Smooth muscle cell (in vitro differentiated cells): ENCODE results near the gene DPP6. TPM values are rescaled to one million over a fixed set of nuclear protein-coding genes. Genes with fewer than 3 reads are reported as not detected.

Experiments
- DNase-seq: peaks from one replicate; lab custom pipeline; 2025; ENCODE audit not compliant: unreplicated experiment; lab: John Stamatoyannopoulos, UW
- H2AFZ ChIP-seq: fragments of 200-600 bp; sonication (generic); 2 replicates; pipeline ENCODE4 v1.6.0; 2016; ENCODE audit warnings: antibody characterized with exemption, low read depth, mild to moderate bottlenecking
- H3F3A ChIP-seq: fragments of 200-600 bp; sonication (generic); 2 replicates; pipeline ENCODE4 v1.6.0; 2017; ENCODE audit warnings: antibody characterized with exemption, low read depth
- H3K27ac ChIP-seq: fragments of 200-600 bp; sonication (generic); 2 replicates; pipeline ENCODE4 v1.5.1; 2016; ENCODE audit warnings: low read depth, mild to moderate bottlenecking
- H3K27me3 ChIP-seq: fragments of 200-600 bp; sonication (generic); 2 replicates; pipeline ENCODE4 v1.6.1; 2016; ENCODE audit warnings: low read depth, mild to moderate bottlenecking
- H3K36me3 ChIP-seq: fragments of 200-600 bp; sonication (generic); 2 replicates; pipeline ENCODE4 v1.5.1; 2016; ENCODE audit warnings: low read depth
- H3K4me1 ChIP-seq: fragments of 200-600 bp; sonication (generic); 2 replicates; pipeline ENCODE4 v1.5.1; 2016; ENCODE audit warnings: low read depth
- H3K4me2 ChIP-seq: fragments of 200-600 bp; sonication (generic); 2 replicates; pipeline ENCODE4 v1.6.0; 2016; ENCODE audit warnings: mild to moderate bottlenecking
- H3K4me3 ChIP-seq: fragments of 200-600 bp; sonication (generic); 2 replicates; pipeline ENCODE4 v1.5.1; 2016; ENCODE audit warnings: mild to moderate bottlenecking
- H3K79me2 ChIP-seq: fragments of 200-600 bp; sonication (generic); 2 replicates; pipeline ENCODE4 v1.6.0; 2016; ENCODE audit warnings: low read depth, mild to moderate bottlenecking
- H3K9ac ChIP-seq: fragments of 200-600 bp; sonication (generic); 2 replicates; pipeline ENCODE4 v1.6.0; 2016; ENCODE audit warnings: low read depth
- H3K9me3 ChIP-seq: fragments of 200-600 bp; sonication (generic); replicated peaks from 2 replicates; pipeline ENCODE4 v1.5.1; 2016; ENCODE audit warnings: low read depth
- H4K20me1 ChIP-seq: fragments of 200-600 bp; sonication (generic); 2 replicates; pipeline ENCODE4 v1.6.0; 2016; ENCODE audit warnings: low read depth
- WGBS: methylation state at CpG from one replicate; pipeline ENCODE4 v1.1.7; 2016; ENCODE audit warnings: low lambda C conversion rate; 5-methylcytosine and 5-hydroxymethylcytosine counted together
- polyA plus RNA-seq: library from polyadenylated mRNA; unstranded; fragments of >200 nt; fragmentation: Nextera tagmentation; extraction: Ambion mirVana; gene quantifications from 2 replicates; pipeline ENCODE4 v1.2.1, GENCODE V29; 2016
- total RNA-seq: library from RNA; depleted of rRNA; stranded (reverse); fragments of >200 nt; gene quantifications from 2 replicates; pipeline ENCODE4 v1.2.3, GENCODE V29; 2014
- TF ChIP-seq, protein P1 (sequence below): fragments of 200-600 bp; sonication (generic); IDR thresholded peaks from 2 replicates; pipeline ENCODE4 v1.5.1; 2017; ENCODE audit warnings: borderline replicate concordance, mild to moderate bottlenecking, antibody characterized with exemption; ENCODE audit not compliant: insufficient read depth, poor library complexity, severe bottlenecking

The DPP6 gene
- total and polyA plus RNA-seq, 2 experiments from 2014 or later, result 0.72 TPM; not detected in 1

DNA sequence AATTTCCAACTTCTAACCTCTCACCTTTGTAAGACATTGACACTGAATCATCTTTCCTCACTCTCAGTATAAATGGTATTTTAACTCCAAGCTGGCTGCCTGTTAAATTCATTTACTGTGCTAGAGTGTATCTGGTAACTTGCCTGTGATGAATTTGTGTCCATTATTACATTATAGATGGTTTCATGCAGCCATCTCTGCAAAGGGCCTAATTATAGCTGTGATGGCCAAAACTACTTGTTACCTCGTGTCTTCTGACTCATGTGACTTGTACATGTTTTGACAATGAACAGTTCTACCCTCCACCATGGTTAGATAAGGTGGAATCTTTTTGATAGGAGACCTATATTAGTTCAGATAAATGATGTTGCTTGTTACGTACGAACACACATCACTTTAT is 558.7 kb downstream of the DPP6 start:
- Histone ChIP-seq H3K79me2 (no peaks in the 10 kb centered on the region), H3K27me3 (no peaks in the 10 kb centered on the region), H3K36me3 (no peaks in the 10 kb centered on the region), H4K20me1 (no peaks in the 10 kb centered on the region), H3K27ac (no peak overlapping the region), H3K4me2 (no peak overlapping the region), H3K4me1 (no peaks in the 10 kb centered on the region), H2AFZ (no peak overlapping the region), H3F3A (no peaks in the 10 kb centered on the region), H3K9ac (no peak overlapping the region), H3K4me3 (no peak overlapping the region), H3K9me3 (no peaks in the 10 kb centered on the region)
- WGBS, result 69% methylated on average over 3 of the region's 3 CpGs
- TF ChIP-seq, protein P1, sequence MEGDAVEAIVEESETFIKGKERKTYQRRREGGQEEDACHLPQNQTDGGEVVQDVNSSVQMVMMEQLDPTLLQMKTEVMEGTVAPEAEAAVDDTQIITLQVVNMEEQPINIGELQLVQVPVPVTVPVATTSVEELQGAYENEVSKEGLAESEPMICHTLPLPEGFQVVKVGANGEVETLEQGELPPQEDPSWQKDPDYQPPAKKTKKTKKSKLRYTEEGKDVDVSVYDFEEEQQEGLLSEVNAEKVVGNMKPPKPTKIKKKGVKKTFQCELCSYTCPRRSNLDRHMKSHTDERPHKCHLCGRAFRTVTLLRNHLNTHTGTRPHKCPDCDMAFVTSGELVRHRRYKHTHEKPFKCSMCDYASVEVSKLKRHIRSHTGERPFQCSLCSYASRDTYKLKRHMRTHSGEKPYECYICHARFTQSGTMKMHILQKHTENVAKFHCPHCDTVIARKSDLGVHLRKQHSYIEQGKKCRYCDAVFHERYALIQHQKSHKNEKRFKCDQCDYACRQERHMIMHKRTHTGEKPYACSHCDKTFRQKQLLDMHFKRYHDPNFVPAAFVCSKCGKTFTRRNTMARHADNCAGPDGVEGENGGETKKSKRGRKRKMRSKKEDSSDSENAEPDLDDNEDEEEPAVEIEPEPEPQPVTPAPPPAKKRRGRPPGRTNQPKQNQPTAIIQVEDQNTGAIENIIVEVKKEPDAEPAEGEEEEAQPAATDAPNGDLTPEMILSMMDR, result no peak
- no peak for DNase-seq

DNA sequence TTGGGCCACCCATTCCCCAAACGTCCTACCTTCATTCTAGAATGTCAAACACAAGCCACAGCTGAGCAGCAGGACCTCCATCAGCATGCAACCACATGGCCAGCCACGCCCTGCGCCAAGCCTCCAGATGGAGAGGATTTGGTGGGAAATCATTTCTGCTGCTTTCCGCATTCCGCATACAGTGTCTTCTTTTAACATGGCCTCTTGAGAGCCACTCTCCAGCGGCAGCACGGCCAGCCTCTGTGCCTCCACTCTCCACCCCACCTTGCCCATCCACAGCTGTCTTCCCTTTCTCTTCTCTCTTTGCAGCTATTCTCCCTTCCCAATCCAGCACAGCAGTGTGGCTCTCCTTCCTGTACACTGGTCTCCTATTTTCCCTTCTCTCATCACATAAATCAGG is 561.6 kb downstream of the DPP6 start:
- no peaks in the 10 kb centered on the region for H3K36me3 ChIP-seq
- TF ChIP-seq, protein P1, result no peak

DNA sequence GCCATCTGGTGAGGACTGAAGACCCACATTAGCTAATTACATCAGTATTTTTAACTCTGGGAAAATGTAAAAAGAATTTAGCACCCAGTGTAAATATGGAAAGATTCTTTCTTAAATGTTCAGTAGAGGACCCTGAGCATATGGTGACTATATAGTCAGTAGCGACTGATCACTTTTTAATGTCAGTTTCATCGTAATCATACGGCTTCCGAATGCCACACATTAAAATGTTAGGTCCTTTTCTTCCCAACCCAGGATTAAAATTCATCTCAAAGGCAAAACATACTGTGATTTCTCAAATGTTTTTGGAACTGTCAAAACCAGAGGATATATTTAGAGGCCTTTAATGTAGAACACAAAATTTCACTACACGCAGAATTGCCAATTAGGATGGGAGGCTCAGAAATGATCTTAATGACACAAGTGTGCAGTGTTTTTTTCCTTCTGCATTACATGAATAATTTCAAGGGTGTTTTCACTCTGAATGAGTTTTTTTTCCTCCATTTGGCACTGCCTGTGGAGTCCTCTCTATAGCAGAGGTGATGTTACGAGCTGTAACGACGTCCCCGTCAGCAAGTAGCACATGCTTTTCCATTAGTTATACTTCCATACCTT is 568.0 kb downstream of the DPP6 start:
- Histone ChIP-seq H3K27me3 (no peaks in the 10 kb centered on the region), H4K20me1 (no peaks in the 10 kb centered on the region), H3K9ac (no peak overlapping the region), H3K9me3 (no peaks in the 10 kb centered on the region), H3K36me3 (no peaks in the 10 kb centered on the region), H3K4me3 (no peak overlapping the region), H3K27ac (no peak overlapping the region), H3K79me2 (no peaks in the 10 kb centered on the region), H2AFZ (no peak overlapping the region), H3F3A (no peaks in the 10 kb centered on the region), H3K4me2 (no peak overlapping the region), H3K4me1 (no peaks in the 10 kb centered on the region)
- TF ChIP-seq, protein P1, result no peak
- no peak for DNase-seq
- 89% methylated on average over 9 of the region's 9 CpGs for WGBS

More for the DNA sequence above, 561.6 kb downstream of the DPP6 start:
- Histone ChIP-seq H3F3A (no peaks in the 10 kb centered on the region), H3K4me1 (no peaks in the 10 kb centered on the region), H4K20me1 (no peaks in the 10 kb centered on the region), H3K79me2 (no peaks in the 10 kb centered on the region), H2AFZ (no peak overlapping the region), H3K27me3 (no peaks in the 10 kb centered on the region), H3K4me3 (no peak overlapping the region), H3K9me3 (no peaks in the 10 kb centered on the region), H3K27ac (no peak overlapping the region), H3K4me2 (no peak overlapping the region), H3K9ac (no peak overlapping the region)
- WGBS, result 91% methylated on average over 7 of the region's 7 CpGs
- DNase-seq, result no peak

DNA sequence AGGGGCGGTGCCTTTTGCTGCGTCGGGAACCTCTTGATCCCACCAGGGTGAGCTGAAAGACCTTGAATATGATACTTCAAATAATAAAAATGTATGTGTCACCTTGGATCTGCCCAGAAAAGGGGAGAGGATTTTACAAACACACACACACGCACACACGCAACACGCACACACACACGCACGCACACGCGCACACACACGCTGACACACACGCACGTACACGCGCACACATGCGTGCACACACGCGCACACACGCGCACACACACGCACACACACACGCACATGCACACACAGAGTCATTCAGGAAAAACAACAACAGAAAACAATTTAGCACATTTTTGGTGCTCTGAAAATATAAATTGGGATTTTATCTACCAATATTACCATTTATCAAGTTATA is 571.2 kb downstream of the DPP6 start:
- Histone ChIP-seq H3K36me3 (no peaks in the 10 kb centered on the region), H2AFZ (no peak overlapping the region), H3K9ac (no peak overlapping the region), H3K27ac (no peak overlapping the region), H3K79me2 (no peaks in the 10 kb centered on the region), H3K4me2 (no peak overlapping the region), H3F3A (no peaks in the 10 kb centered on the region), H3K4me3 (no peak overlapping the region), H3K27me3 (no peaks in the 10 kb centered on the region), H3K4me1 (no peaks in the 10 kb centered on the region), H4K20me1 (no peaks in the 10 kb centered on the region), H3K9me3 (no peaks in the 10 kb centered on the region)
- no peak for DNase-seq
- 78% methylated on average over 22 of the region's 22 CpGs for WGBS
- TF ChIP-seq, protein P1, result no peak
